VCaP (cell line): ENCODE measurements around the gene SLC46A3.
A peak's percentile ranks its signal among the peaks of the same experiment; 100 is the strongest.

Experiments used
- H3K27ac ChIP-seq: fragments of 450-650 bp; 2 replicates; pipeline ENCODE4 v1.5.1; 2017
- CTCF ChIP-seq: fragments of 450-650 bp; conservative IDR thresholded peaks from 2 replicates; pipeline ENCODE4 v1.5.1; 2017; ENCODE audit warnings: mild to moderate bottlenecking, moderate library complexity

SLC46A3 gene

GRCh38 chr13:28729541-28729940 lies 10.8 kb upstream of the SLC46A3 start:
- H3K27ac ChIP-seq: no peak overlapping the region
- no peak for TF ChIP-seq CTCF

- no peak overlapping the region for H3K27ac ChIP-seq
Observed at GRCh38 chr13:28728642-28729041, 9.9 kb upstream of the SLC46A3 start.

GRCh38 chr13:28725046-28725610 lies 6.4 kb upstream of the SLC46A3 start:
- TF ChIP-seq CTCF: no peak
- H3K27ac ChIP-seq: no peak overlapping the region

More at GRCh38 chr13:28728642-28729041, 9.9 kb upstream of the SLC46A3 start:
- TF ChIP-seq CTCF: no peak

- no peak for TF ChIP-seq CTCF
- no peak overlapping the region for H3K27ac ChIP-seq
Observed at GRCh38 chr13:28723806-28724205, 5.0 kb upstream of the SLC46A3 start.

- H3K27ac ChIP-seq: peak overlapping the region; percentile 59; the same call in 1 of the 2 replicates
Observed at GRCh38 chr13:28719227-28720055, 671 bp upstream of the SLC46A3 start.

GRCh38 chr13:28718196-28718542 lies 601 bp downstream of the SLC46A3 start:
- no peak for TF ChIP-seq CTCF
- H3K27ac ChIP-seq: peak overlapping the region; percentile 59

More at GRCh38 chr13:28719227-28720055, 671 bp upstream of the SLC46A3 start:
- TF ChIP-seq CTCF: no peak

- TF ChIP-seq CTCF: no peak
Observed at GRCh38 chr13:28717170-28717569, 1.6 kb downstream of the SLC46A3 start.

More at GRCh38 chr13:28717170-28717569, 1.6 kb downstream of the SLC46A3 start:
- no peak overlapping the region for H3K27ac ChIP-seq
